Activated T-cell treated with anti-CD3 and anti-CD28 coated beads, Interleukin-2, amount 50 U/mL, for 48 hours (primary cell): ENCODE measurements around the gene PPP1R3D.
"Not testable (repeated sequence)": the region's sequence is repeated elsewhere in the genome, so short reads cannot be mapped to it uniquely, and the experiment has no call there.

Experiments used
- DNase-seq, 2 experiments: peaks; one replicate each; pipeline ENCODE4 v3.0.0-alpha.2; 2020

The PPP1R3D gene

GRCh38 chr20:59911041-59911440 is 29.1 kb downstream of the PPP1R3D start:
- no peak for DNase-seq

DNA sequence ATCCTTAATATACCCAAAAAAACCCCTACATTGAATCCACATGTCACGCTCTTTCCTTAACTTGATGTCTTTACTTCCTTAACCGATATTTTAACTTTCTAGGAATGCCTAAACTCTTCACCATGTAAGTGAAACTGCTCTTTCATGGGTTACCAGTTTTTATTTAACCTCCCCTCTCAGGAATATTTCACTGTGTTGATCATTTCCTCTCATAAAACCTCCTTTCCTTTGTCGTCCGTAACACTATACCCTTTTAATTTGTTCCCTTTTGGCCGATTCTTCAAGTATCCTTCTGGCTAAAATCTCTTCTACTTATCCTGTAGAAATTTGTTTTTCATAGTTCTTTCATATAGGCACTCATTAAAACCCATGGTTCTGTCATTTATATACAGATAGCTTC is 31.2 kb downstream of the PPP1R3D start:
- DNase-seq: no peak

DNA sequence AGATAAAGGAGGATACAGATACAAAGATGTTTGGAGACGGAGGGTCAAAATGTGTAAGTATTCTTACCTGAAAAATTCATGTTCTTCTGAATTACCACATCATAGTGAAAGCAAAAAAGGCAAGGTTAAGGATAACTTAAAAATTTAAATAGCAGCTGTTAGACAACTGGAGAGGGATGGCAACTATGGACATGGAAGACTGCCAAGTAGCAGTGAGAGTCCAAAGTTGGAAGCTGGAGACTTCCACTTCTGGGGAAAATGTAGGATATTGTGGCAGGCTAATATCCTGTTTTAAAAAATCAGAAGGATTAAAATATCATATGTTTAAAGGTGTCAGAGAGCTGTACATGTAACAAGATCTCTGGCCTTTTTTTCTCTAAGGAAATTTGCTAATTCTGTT is 36.5 kb downstream of the PPP1R3D start:
- DNase-seq: no peak

DNA sequence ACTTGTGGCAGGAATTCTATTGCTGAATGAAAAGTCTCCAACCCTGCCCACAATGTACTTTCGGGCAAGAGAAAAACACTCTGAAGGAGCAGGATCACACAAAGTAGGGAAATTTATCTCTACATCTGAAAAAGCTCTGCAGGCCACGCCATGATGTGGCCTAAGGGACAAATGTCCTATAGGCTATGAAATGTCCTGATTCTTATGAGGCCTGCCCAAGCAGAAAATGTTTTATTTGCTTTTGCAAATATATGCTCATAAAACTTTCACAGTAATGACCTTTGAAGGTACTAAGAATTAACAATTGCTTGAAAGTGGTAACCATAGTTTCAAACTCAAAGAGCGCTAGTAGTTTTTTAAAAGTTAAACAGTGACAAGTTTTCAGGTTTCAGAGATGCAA is 37.6 kb downstream of the PPP1R3D start:
- no peak for DNase-seq

- DNase-seq: no peak
Measured at GRCh38 chr20:59895908-59896307, 44.2 kb downstream of the PPP1R3D start.

DNA sequence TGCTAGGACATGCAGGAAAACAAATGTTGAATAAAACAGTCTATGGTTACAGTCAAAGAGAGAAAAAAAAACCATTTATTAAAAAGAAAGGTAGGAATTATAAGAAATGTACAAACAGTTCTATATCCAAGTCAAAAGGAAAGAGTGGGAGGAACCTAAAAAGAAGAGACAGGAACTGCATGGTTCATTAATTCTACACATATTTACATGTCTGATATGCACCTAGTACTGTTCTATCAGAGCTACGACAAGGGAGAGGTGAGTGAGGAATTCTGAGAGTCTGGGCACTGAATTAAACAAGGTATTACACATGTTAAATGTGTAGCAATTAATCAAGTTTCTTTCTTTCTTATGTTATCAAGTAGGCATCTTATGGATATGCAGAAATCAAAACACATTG is 48.5 kb downstream of the PPP1R3D start:
- DNase-seq: no peak

- not testable (repeated sequence) for DNase-seq
Measured at GRCh38 chr20:59890035-59890434, 50.1 kb downstream of the PPP1R3D start.

GRCh38 chr20:59888050-59888449 is 52.1 kb downstream of the PPP1R3D start:
- DNase-seq: no peak
